ENCODE data around the gene RIC8B.

RIC8B gene

GRCh38 chr12:106926657-106927056 lies 152.2 kb downstream of the RIC8B start:
- H3K9me3 ChIP-seq: no peaks in the 10 kb centered on the region
- no peaks in the 10 kb centered on the region for H3K36me3 ChIP-seq
- H3K27ac ChIP-seq: no peak overlapping the region
- H3K27me3 ChIP-seq: peaks cover 100% of the 10 kb centered on the region
- TF ChIP-seq, protein P1, sequence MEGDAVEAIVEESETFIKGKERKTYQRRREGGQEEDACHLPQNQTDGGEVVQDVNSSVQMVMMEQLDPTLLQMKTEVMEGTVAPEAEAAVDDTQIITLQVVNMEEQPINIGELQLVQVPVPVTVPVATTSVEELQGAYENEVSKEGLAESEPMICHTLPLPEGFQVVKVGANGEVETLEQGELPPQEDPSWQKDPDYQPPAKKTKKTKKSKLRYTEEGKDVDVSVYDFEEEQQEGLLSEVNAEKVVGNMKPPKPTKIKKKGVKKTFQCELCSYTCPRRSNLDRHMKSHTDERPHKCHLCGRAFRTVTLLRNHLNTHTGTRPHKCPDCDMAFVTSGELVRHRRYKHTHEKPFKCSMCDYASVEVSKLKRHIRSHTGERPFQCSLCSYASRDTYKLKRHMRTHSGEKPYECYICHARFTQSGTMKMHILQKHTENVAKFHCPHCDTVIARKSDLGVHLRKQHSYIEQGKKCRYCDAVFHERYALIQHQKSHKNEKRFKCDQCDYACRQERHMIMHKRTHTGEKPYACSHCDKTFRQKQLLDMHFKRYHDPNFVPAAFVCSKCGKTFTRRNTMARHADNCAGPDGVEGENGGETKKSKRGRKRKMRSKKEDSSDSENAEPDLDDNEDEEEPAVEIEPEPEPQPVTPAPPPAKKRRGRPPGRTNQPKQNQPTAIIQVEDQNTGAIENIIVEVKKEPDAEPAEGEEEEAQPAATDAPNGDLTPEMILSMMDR (IDR thresholded peaks at IDR 0.05): no peak
- no peak overlapping the region for H3K4me3 ChIP-seq (ENCODE audit: low read depth in 1 of 2, low read length in 1 of 2)
- H3K4me1 ChIP-seq (ENCODE audit: control insufficient read depth in 1 of 2, insufficient read depth in 1 of 2, low read depth in 1 of 2, low read length in 1 of 2): no peaks in the 10 kb centered on the region

DNA sequence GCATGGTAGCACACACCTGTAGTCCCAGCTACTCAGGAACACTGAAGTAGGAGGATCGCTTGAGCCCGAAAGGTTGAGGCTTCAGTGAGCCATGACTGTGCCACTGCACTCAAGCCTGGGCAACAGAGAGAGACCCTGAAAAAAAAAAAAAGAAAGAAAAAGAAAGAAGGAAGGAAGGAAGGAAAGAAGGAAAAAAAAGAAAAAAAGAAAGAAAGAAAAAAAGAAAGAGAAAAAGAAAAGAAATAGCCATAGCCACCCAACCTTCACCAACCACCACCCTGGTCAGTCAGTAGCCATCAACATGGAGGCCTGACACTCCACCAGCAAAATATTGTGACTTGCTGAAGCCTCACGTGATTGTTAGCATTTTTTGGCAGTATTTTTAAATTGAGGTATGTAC lies 159.8 kb downstream of the RIC8B start:
- no peak overlapping the region for H3K4me3 ChIP-seq (ENCODE audit: low read depth in 1 of 2, low read length in 1 of 2)
- H3K27me3 ChIP-seq: peaks cover 90% of the 10 kb centered on the region
- no peaks in the 10 kb centered on the region for H3K9me3 ChIP-seq
- no peaks in the 10 kb centered on the region for H3K36me3 ChIP-seq
- no peaks in the 10 kb centered on the region for H3K4me1 ChIP-seq (ENCODE audit: control insufficient read depth in 1 of 2, insufficient read depth in 1 of 2, low read depth in 1 of 2, low read length in 1 of 2)
- no peak overlapping the region for H3K27ac ChIP-seq
- TF ChIP-seq, protein P1 (IDR thresholded peaks at IDR 0.05): no peak
